Endothelial cell of umbilical vein (primary cell): ENCODE results near the gene SCLY.

ENCODE experiments used
- CTCF ChIP-seq, 2 donors: IDR thresholded peaks; 1 replicate in 1 of 2; 2 replicates in 1 of 2; pipeline ENCODE4 v1.5.1; 2011; ENCODE audit warnings: low read length in 2 of 2, mild to moderate bottlenecking in 2 of 2, moderate library complexity in 2 of 2, control low read depth in 1 of 2, inconsistent platforms in 1 of 2, low read depth in 1 of 2; ENCODE audit not compliant: insufficient read depth in 1 of 2; ENCODE audit errors: extremely low read depth in 1 of 2
- FOS ChIP-seq: IDR thresholded peaks from 2 replicates; pipeline ENCODE4 v1.6.1; 2011; ENCODE audit warnings: mild to moderate bottlenecking, low read length, moderate library complexity, borderline replicate concordance; ENCODE audit not compliant: insufficient read depth
- POLR2A ChIP-seq: IDR thresholded peaks from 2 replicates; pipeline ENCODE4 v1.6.1; 2012; ENCODE audit warnings: low read depth, mild to moderate bottlenecking, control low read depth, low read length
- POLR2AphosphoS5 ChIP-seq: IDR thresholded peaks from 2 replicates; pipeline ENCODE4 v1.6.1; 2012; ENCODE audit warnings: low read depth, mild to moderate bottlenecking, control low read depth, low read length, moderate library complexity; ENCODE audit not compliant: insufficient read depth

- TF ChIP-seq POLR2A (no peak), CTCF (IDR thresholded peaks at IDR 0.05; ENCODE audit: extremely low read depth in 1 of 2, insufficient read depth in 1 of 2, low read depth in 1 of 2, low read length in 2 of 2) (no peak), POLR2AphosphoS5 (no peak), FOS (no peak)
Measured at GRCh38 chr2:238096311-238097011, 35.7 kb downstream of the SCLY start.
